Left cardiac atrium (tissue), 4 donors: ENCODE data around the gene DAZAP1. TPM values are rescaled to one million over a fixed set of nuclear protein-coding genes. Genes with fewer than 3 reads are reported as not detected.

Experiments used
- ATAC-seq, 2 donors: fragments of 200-7000 bp; cut with Tn5 transposase; one replicate each; pipeline ENCODE4 v1.9.1; 2020; ENCODE audit warnings: mild to moderate bottlenecking in 2 of 2, moderate library complexity in 2 of 2
- DNase-seq: peaks from one replicate; pipeline ENCODE4 v3.0.0-alpha.2; 2020
- intact Hi-C, 2 donors: fragments of 100-400 bp; cut with DNase I; formaldehyde crosslinking; loops; one replicate each; pipeline versions ENCODE4 v1.14.1 to v1.15.1; 2022 to 2023
- total RNA-seq, 2 donors: library from RNA; stranded (reverse); fragmentation: NEBNext Ultra II Directional; extraction: Animal tissue kit (Norgen Biotek cat#: 25700); gene quantifications; one replicate each; pipeline ENCODE4 v1.2.1, GENCODE V29; 2021
- donor health status: DM: no; HTN: yes; CAD: no.
- donor health status: DM: no; HTN: yes; CAD: no; lungs with severe emphysema.
- donor health status: DM: yes; HTN: yes; CAD: no.
- donor health status: Dilated cardiomyopathy.

DAZAP1 gene
- total RNA-seq, 2 donors from 2014 or later = 74.1 to 95.7 TPM

- DNase-seq = no peak
Measured at GRCh38 chr19:1449467-1450442, 42.4 kb downstream of the DAZAP1 start, which contains the start of gene APC2. Gene APC2 (plus strand): TSS chr19:1450121. CDS start chr19:1453002, 2,881 bp downstream.

GRCh38 chr19:1450735-1451731 lies 43.6 kb downstream of the DAZAP1 start:
- intact Hi-C loops = loop anchor here in 1 of 2 donors (10.0 kb wide), 1 partner anchor 166 kb away; the partner anchor contains the start of gene EFNA2

More at GRCh38 chr19:1449467-1450442, 42.4 kb downstream of the DAZAP1 start, which contains the start of gene APC2:
- ATAC-seq = no peak
- intact Hi-C loops = loop anchor here in 1 of 2 donors (10.0 kb wide), 1 partner anchor 165 kb away; the partner anchor contains the start of gene EFNA2

GRCh38 chr19:1451916-1452801 lies 44.8 kb downstream of the DAZAP1 start:
- DNase-seq (no peak), ATAC-seq (no peak)

More at GRCh38 chr19:1450735-1451731, 43.6 kb downstream of the DAZAP1 start:
- no peak for DNase-seq
- ATAC-seq = no peak

GRCh38 chr19:1452802-1453524 lies 45.6 kb downstream of the DAZAP1 start:
- intact Hi-C loops = loop anchor here in 1 of 2 donors (10.0 kb wide), 1 partner anchor 168 kb away; the partner anchor contains the start of gene EFNA2
- ATAC-seq (no peak), DNase-seq (no peak)

More at GRCh38 chr19:1451916-1452801, 44.8 kb downstream of the DAZAP1 start:
- intact Hi-C loops = loop anchor here in 1 of 2 donors (10.0 kb wide), 1 partner anchor 167 kb away; the partner anchor contains the start of gene EFNA2

- ATAC-seq (peak; percentile 27 to 80), DNase-seq (peak; percentile 57)
- intact Hi-C loops = loop anchor here in 1 of 2 donors (10.0 kb wide), 1 partner anchor 169 kb away; the partner anchor contains the start of gene EFNA2
Measured at GRCh38 chr19:1453525-1454364, 46.4 kb downstream of the DAZAP1 start.

- no peak for ATAC-seq
- intact Hi-C loops = loop anchor here in 1 of 2 donors (10.0 kb wide), 1 partner anchor 170 kb away; the partner anchor contains the start of gene EFNA2
- DNase-seq = no peak
Measured at GRCh38 chr19:1455002-1455335, 47.6 kb downstream of the DAZAP1 start.

GRCh38 chr19:1455336-1456120 lies 48.1 kb downstream of the DAZAP1 start:
- ATAC-seq = peak; percentile 12 to 30
- peak; percentile 56 for DNase-seq

GRCh38 chr19:1456121-1456900 lies 48.9 kb downstream of the DAZAP1 start:
- DNase-seq (no peak), ATAC-seq (no peak)
- intact Hi-C loops = loop anchor here in 1 of 2 donors (10.0 kb wide), 1 partner anchor 172 kb away; the partner anchor contains the start of gene EFNA2

More at GRCh38 chr19:1455336-1456120, 48.1 kb downstream of the DAZAP1 start:
- intact Hi-C loops = loop anchor here in 1 of 2 donors (10.0 kb wide), 1 partner anchor 171 kb away; the partner anchor contains the start of gene EFNA2

GRCh38 chr19:1457031-1457739 lies 49.8 kb downstream of the DAZAP1 start:
- ATAC-seq = no peak
- no peak for DNase-seq
- intact Hi-C loops = loop anchor here in 1 of 2 donors (10.0 kb wide), 1 partner anchor 172 kb away; the partner anchor contains the start of gene EFNA2

GRCh38 chr19:1457892-1458291 lies 50.5 kb downstream of the DAZAP1 start:
- DNase-seq (no peak), ATAC-seq (no peak)
- intact Hi-C loops = loop anchor here in 1 of 2 donors (10.0 kb wide), 1 partner anchor 173 kb away; the partner anchor contains the start of gene EFNA2

GRCh38 chr19:1459479-1459878 lies 52.1 kb downstream of the DAZAP1 start:
- intact Hi-C loops = loop anchor here in 1 of 2 donors (10.0 kb wide), 1 partner anchor 175 kb away; the partner anchor contains the start of gene EFNA2
- ATAC-seq (no peak), DNase-seq (no peak)

GRCh38 chr19:1460033-1460995 lies 52.9 kb downstream of the DAZAP1 start:
- no peak for ATAC-seq
- DNase-seq = no peak
- intact Hi-C loops = no loop called here
